ENCODE measurements around the gene MAP3K2.

MAP3K2 gene

GRCh38 chr2:127392133-127392827, 4.5 kb upstream of the MAP3K2 start:
- H3K27ac ChIP-seq, result no peak overlapping the region
- no peak for TF ChIP-seq ZFX (IDR thresholded peaks at IDR 0.05)
- TF ChIP-seq, protein P1, sequence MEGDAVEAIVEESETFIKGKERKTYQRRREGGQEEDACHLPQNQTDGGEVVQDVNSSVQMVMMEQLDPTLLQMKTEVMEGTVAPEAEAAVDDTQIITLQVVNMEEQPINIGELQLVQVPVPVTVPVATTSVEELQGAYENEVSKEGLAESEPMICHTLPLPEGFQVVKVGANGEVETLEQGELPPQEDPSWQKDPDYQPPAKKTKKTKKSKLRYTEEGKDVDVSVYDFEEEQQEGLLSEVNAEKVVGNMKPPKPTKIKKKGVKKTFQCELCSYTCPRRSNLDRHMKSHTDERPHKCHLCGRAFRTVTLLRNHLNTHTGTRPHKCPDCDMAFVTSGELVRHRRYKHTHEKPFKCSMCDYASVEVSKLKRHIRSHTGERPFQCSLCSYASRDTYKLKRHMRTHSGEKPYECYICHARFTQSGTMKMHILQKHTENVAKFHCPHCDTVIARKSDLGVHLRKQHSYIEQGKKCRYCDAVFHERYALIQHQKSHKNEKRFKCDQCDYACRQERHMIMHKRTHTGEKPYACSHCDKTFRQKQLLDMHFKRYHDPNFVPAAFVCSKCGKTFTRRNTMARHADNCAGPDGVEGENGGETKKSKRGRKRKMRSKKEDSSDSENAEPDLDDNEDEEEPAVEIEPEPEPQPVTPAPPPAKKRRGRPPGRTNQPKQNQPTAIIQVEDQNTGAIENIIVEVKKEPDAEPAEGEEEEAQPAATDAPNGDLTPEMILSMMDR (conservative IDR thresholded peaks at IDR 0.05), result no peak

- H3K27ac ChIP-seq, result no peak overlapping the region
- TF ChIP-seq, protein P1 (conservative IDR thresholded peaks at IDR 0.05), result no peak
- no peak for TF ChIP-seq ZFX (IDR thresholded peaks at IDR 0.05)
Measured at GRCh38 chr2:127389778-127390435, 2.1 kb upstream of the MAP3K2 start.

DNA sequence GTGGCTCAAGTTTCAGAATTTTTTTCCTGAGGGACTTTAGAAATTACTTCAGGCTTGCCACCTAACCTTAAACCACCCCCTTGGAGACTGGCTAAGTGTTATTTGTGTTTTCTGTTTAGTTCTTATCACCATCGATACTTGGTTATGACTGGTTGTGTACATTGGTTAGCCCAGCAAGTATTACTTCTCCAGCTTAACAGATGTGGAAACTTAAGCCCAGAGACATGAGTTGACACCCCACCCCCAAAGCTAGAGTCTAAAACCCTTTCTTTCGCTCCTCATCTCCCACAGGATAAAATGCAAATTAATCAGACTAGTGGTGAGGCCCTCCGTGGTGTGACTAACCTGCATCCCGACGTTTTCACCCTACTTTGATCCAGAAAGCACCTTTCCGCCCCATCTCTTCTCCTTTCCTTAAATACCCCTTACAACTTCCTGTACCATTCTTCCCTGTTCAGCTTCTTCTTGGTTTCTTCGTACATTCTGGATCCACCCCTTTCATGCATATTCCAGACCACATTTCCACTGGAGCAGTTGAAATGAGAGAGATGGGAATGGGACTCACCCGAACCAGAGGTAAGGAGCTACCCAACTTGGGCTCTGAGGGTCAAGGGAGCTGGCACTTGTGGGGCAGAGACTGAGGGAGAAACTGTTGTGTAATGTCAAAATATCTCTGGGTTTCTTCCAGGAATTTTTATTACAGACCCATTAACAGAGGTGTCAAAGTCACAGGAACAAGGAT, 819 bp upstream of the MAP3K2 start:
- TF ChIP-seq, protein P1 (conservative IDR thresholded peaks at IDR 0.05), result no peak
- no peak for TF ChIP-seq ZFX (IDR thresholded peaks at IDR 0.05)
- H3K27ac ChIP-seq, result peak overlapping the region; percentile 94

GRCh38 chr2:127386764-127387654, 766 bp downstream of the MAP3K2 start:
- H3K27ac ChIP-seq, result peak overlapping the region; percentile 94
- TF ChIP-seq, protein P1 (conservative IDR thresholded peaks at IDR 0.05), result no peak
- TF ChIP-seq ZFX (IDR thresholded peaks at IDR 0.05), result no peak

GRCh38 chr2:127386246-127386645, 1.5 kb downstream of the MAP3K2 start:
- no peak overlapping the region for H3K27ac ChIP-seq
- TF ChIP-seq, protein P1 (conservative IDR thresholded peaks at IDR 0.05), result no peak
- no peak for TF ChIP-seq ZFX (IDR thresholded peaks at IDR 0.05)

- H3K27ac ChIP-seq, result no peak overlapping the region
- TF ChIP-seq, protein P1 (conservative IDR thresholded peaks at IDR 0.05), result no peak
- TF ChIP-seq ZFX (IDR thresholded peaks at IDR 0.05), result no peak
Measured at GRCh38 chr2:127384529-127384928, 3.2 kb downstream of the MAP3K2 start.
